ENCODE data around the gene ADAMTS2.

ADAMTS2 gene

DNA sequence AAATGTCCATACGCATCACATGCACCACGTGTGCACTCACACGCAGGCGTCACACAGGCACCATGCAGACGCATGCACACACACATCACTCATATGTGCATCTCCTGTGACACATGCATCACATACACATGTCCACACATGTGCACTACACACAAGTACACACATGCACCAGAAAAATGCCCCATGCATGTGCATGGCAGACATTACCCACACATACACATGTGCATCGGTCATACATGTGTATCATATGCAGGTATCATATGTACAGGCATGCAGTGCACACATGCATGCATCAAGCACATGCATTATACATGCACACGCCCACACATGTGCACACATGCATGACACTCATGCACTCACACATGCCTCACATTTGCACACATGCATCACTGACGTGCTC, 26.1 kb downstream of the ADAMTS2 start:
- H3K9me3 Mint-ChIP-seq, result peaks cover 0 to 4% of the 10 kb centered on the region in 2 donors
- H3K4me3 Mint-ChIP-seq, result no peak overlapping the region
- peaks cover 8 to 21% of the 10 kb centered on the region in 2 donors for H3K27me3 Mint-ChIP-seq
- no peak overlapping the region for H3K27ac Mint-ChIP-seq
- no peaks in the 10 kb centered on the region for H3K36me3 Mint-ChIP-seq
- H3K4me1 Mint-ChIP-seq, result no peaks in the 10 kb centered on the region
- DNase-seq (no peak), ATAC-seq (replicated peaks) (no peak)

DNA sequence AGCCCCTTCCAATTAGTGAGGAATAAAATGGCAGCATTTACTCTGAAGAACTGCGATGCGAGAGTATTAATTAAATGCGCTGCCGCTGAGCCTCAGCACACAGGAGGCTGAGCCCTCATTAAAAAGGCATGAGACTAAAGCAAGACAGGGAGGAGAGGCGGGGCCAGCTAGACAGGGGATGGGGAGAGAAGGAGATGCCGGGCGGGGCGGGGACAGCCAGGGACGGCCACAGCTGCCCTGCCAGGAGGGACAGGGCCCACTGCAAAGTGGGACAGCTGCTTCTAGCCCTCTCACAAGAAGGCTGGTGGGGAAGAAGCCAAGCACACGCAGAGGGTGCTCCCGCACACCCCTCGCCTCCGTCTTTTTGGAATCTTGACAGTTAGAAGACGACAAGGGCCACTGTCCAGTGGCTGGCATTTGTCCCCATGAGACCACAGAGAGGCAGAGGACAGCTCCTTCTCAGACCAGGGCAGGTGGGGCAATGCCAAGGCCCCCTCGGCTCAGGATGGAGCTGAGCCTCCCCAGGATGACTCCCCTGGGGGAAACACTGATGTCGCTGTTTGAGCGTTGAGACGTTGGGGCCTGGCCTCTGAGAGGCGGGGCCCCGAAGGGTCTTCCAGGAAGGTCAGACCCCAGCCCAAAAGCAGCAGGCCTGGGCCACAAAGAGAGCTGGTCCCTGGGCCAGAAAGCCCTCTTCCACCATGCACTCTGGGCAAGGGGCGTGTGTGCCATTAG, 26.9 kb downstream of the ADAMTS2 start:
- DNase-seq, result no peak
- ATAC-seq (replicated peaks), result no peak
- H3K4me3 Mint-ChIP-seq, result no peak overlapping the region
- peaks cover 8 to 21% of the 10 kb centered on the region in 2 donors for H3K27me3 Mint-ChIP-seq
- peaks cover 0 to 4% of the 10 kb centered on the region in 2 donors for H3K9me3 Mint-ChIP-seq
- H3K36me3 Mint-ChIP-seq, result no peaks in the 10 kb centered on the region
- no peak overlapping the region for H3K27ac Mint-ChIP-seq
- no peaks in the 10 kb centered on the region for H3K4me1 Mint-ChIP-seq

DNA sequence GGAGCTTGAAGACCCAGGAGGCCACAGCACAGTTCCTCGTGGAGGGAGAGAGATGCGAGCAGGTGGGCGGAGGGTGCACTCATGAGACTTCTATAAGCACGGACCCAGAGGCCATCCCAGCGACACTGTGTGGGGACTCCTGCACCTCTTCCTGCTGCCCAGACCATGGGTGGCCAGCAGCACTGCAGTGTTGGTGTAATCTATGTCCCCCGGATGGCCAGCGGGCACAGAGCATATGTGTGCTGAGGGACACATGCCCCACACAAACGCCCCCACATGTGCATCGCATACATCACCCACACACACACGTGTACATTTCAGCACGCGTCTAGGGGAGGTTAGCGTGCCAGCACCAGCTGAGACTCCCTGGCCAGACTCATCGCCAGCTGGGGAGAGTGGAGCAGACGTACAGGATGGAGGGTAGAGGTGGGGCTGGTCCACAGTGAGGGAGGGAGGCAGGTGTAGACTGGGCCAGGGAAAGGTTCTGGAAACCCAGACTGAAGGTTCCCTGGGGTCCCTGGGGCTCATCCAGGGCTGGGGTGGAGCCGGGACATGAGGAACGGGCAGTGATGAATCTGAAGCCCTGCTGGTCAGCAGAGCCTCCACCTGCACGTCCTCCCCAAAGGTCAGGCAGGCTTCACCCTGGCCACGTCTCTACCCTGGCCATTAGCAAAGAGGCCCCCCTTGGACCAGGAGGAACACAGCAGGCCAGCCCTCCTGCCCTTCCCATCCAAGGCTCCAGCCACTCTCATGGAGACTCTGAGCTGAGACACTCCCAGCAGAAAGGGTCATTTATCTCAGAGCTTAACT, 27.6 kb downstream of the ADAMTS2 start:
- H3K4me3 Mint-ChIP-seq, result no peak overlapping the region
- H3K4me1 Mint-ChIP-seq, result no peaks in the 10 kb centered on the region
- no peaks in the 10 kb centered on the region for H3K36me3 Mint-ChIP-seq
- peaks cover 0 to 4% of the 10 kb centered on the region in 2 donors for H3K9me3 Mint-ChIP-seq
- no peak overlapping the region for H3K27ac Mint-ChIP-seq
- no peak for ATAC-seq (replicated peaks)
- no peak for DNase-seq
- peaks cover 8 to 21% of the 10 kb centered on the region in 2 donors for H3K27me3 Mint-ChIP-seq

DNA sequence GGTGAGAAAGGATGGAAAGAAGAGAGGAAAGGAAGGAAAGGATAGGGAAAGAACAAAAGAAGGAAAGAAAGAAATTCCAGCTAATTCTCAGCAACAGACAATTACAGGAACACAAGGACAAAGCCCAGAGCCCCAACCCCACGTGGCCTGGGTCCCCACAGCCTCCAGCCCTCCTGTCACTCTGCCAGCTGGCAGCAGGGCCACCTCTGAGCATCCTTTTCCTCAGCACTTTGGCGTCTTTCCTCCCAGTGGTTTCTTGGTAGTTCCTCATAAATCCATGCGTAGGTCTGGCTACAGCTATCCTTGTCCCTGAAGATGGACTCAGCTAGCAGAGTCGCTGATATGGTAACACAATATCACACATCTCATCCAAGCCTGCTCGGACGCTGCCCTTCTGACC, 28.3 kb downstream of the ADAMTS2 start:
- Mint-ChIP-seq H3K27ac (no peak overlapping the region), H3K27me3 (peaks cover 8 to 21% of the 10 kb centered on the region in 2 donors), H3K9me3 (peaks cover 0 to 4% of the 10 kb centered on the region in 2 donors), H3K4me1 (no peaks in the 10 kb centered on the region), H3K36me3 (no peaks in the 10 kb centered on the region), H3K4me3 (no peak overlapping the region)
- no peak for DNase-seq
- ATAC-seq (replicated peaks), result no peak

DNA sequence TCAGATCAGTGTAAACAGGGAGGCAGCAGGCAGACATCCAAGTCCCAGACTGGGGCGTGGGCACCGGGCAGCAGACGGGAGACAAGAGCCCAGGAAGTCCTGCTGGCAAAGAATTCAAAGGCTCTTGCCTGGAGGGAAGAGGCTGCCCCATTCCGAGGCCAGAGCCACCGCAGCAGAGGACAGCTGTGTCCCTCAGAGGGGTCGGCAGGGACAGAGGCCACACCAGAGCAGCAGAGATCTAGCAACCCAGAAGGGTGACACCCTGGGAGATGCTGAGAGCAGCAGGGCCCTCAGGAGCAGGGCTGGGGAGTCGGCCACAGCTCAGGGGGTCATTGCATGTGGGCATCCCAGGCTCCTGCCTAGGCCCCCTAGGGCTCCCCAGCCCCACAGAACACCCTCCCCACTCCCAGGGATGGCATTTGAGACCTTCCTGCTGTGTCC, 29.1 kb downstream of the ADAMTS2 start:
- H3K27me3 Mint-ChIP-seq, result peaks cover 8 to 15% of the 10 kb centered on the region in 2 donors
- ATAC-seq (replicated peaks), result no peak
- no peak overlapping the region for H3K4me3 Mint-ChIP-seq
- peaks cover 0 to 4% of the 10 kb centered on the region in 2 donors for H3K9me3 Mint-ChIP-seq
- DNase-seq, result no peak
- no peaks in the 10 kb centered on the region for H3K36me3 Mint-ChIP-seq
- H3K27ac Mint-ChIP-seq, result no peak overlapping the region
- no peaks in the 10 kb centered on the region for H3K4me1 Mint-ChIP-seq

DNA sequence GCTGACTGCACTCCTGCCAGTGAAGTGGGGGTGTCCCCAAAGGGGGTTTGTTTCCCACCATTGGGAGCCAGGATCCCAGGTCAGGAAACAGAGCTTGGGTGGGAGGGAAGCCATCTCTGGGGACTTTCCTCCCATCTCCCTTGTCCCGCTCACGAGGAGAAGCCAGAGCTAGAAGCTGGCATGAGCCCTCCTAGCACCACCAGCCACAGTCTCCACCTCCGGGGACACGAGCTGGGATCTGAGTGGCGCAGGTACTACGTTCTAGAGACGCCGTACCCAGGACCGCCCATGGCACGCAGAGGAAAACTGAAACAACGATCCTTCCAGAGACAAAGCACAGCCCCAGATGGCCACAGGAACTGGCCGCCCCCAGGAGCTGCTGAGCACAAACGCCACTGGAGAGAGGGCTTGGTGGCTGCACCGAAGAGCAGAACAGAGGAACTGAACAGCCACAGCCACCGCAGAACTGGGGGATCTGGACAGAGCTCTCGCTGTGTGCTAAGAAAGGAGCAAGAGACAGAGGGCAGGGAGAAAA, 29.8 kb downstream of the ADAMTS2 start:
- Mint-ChIP-seq H3K36me3 (no peaks in the 10 kb centered on the region), H3K4me3 (no peak overlapping the region), H3K27me3 (peaks cover 8 to 13% of the 10 kb centered on the region in 2 donors), H3K9me3 (peaks cover 0 to 4% of the 10 kb centered on the region in 2 donors), H3K4me1 (no peaks in the 10 kb centered on the region), H3K27ac (no peak overlapping the region)
- DNase-seq (no peak), ATAC-seq (replicated peaks) (no peak)

DNA sequence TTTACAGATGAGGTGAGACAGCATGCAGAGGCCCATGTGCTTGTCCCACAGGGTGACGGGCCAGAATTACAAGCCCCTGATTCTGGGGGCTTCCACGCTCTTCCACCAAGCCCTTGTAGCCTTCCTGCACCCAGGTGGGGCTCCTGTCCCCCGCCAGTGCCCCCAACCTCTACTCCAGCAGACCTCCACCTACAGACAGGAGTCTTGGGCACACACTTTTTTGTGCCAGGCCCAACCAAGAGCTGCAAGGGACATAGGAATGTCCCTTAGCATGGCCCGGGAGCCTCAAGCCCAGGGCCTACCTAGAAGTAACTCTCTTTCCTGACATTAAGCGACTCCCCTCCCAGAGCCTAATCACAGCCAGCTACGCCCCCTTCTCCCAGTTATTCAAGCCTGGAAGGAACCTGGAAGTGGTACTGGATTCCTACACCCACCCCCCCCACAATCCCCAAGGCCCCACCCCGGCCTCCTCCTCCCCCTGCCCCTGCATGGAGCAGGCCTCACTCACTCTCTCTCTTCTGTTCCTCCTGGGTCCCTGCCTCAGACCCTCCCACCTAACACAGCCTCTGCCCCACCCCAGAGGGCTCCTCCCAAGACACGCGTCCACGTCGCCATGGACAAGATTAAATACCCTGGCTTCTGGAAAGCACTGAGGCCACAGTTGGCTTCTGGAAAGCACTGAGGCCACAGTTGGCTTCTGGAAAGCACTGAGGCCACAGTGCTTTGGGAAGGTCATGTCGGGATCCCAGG, 30.5 kb downstream of the ADAMTS2 start:
- Mint-ChIP-seq H3K4me3 (no peak overlapping the region), H3K9me3 (peaks cover 0 to 4% of the 10 kb centered on the region in 2 donors), H3K4me1 (no peaks in the 10 kb centered on the region), H3K27ac (no peak overlapping the region), H3K27me3 (peaks cover 8 to 13% of the 10 kb centered on the region in 2 donors), H3K36me3 (no peaks in the 10 kb centered on the region)
- ATAC-seq (replicated peaks), result no peak
- DNase-seq, result no peak

DNA sequence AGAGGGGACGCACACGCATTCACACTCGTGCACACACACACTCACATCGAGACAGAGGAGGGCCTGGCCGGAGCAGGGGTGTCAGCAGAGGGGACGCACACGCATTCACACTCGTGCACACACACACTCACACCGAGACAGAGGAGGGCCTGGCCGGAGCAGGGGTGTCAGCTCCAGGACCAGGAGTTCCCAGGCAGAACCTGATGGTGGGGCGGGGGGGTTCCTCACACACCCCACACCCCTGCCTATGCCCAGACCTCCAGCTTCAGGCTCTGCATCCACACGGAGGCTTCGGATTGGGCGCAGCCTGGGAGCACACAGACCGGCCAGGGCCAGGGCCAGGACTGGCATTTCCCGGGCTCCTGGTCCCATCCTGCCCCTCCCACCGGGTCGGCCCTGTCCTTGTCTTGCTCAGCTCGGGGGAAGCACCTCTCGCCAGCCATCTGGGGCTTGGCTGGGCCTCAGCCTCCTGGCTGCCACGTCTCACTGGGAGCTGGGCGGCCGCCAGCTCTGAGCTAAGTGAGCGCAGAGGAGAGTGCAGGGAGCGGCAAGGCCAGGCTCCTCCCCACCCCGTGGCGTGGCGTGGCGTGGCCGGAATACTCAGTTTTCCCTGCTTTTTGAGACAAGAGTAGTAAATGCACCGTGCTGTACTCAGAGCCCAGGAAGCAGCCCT, 31.3 kb downstream of the ADAMTS2 start:
- no peak overlapping the region for H3K27ac Mint-ChIP-seq
- H3K4me3 Mint-ChIP-seq, result no peak overlapping the region
- peaks cover 0 to 4% of the 10 kb centered on the region in 2 donors for H3K9me3 Mint-ChIP-seq
- ATAC-seq (replicated peaks) (no peak), DNase-seq (no peak)
- H3K27me3 Mint-ChIP-seq, result peaks cover 8 to 12% of the 10 kb centered on the region in 2 donors
- H3K36me3 Mint-ChIP-seq, result no peaks in the 10 kb centered on the region
- H3K4me1 Mint-ChIP-seq, result no peaks in the 10 kb centered on the region

DNA sequence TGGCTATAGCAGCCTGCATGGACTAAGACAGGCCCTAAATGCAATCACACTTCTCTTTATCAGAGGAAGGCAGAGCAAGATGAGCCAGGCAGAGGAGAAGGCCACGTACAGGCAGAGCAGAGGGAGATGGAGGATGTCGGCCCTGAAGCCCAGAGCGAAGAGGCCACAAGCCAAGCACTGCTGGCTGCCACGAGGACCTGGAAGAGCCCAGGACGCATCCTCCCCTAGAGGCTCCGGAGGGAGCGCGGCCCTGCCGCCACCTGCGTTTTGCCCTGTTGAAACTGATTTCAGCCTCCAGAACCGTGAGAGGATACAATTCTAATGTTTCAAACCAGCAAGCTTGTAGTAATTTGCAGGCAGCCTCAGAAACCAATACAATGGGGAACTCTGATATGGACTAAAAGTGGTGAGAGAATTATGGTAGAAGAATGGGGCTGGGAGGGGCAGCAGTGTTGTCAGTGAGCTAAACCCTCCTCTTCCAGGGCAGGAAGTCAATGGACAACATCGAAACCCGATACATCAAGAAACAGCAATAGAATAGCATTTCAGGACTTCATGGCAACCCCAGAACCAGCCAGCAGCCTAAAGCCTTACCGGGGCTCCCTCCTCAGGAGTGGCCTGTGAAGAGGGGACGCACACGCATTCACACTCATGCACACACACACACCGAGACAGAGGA, 32.6 kb downstream of the ADAMTS2 start:
- Mint-ChIP-seq H3K9me3 (peaks cover 2 to 4% of the 10 kb centered on the region in 2 donors), H3K4me1 (no peaks in the 10 kb centered on the region), H3K27ac (no peak overlapping the region), H3K36me3 (no peaks in the 10 kb centered on the region), H3K27me3 (peaks cover 8 to 9% of the 10 kb centered on the region in 2 donors), H3K4me3 (no peak overlapping the region)
- DNase-seq, result no peak
- ATAC-seq (replicated peaks), result no peak

DNA sequence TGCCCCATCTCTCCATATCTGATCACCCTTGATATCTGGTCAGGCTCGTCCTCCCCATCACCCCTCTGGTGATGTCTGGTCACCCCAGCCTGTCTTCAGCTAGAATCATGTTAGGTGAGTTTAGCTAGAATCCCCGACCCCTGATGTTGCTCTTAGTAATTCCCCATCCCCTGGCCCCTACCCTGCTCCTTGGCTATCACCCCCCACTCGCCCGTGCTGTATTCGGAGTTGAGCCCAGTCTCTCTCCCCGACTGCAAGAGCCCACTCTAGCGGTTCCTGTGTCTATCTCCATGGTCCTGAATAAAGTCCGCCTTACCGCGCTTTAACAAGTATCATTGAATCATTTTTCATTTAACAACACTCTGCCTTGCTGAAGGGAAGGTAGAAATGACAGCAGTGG, 33.7 kb downstream of the ADAMTS2 start:
- H3K27me3 Mint-ChIP-seq, result peaks cover 8 to 9% of the 10 kb centered on the region in 2 donors
- H3K4me3 Mint-ChIP-seq, result no peak overlapping the region
- H3K4me1 Mint-ChIP-seq, result no peaks in the 10 kb centered on the region
- peaks cover 7% of the 10 kb centered on the region in 2 donors for H3K9me3 Mint-ChIP-seq
- no peak overlapping the region for H3K27ac Mint-ChIP-seq
- DNase-seq (no peak), ATAC-seq (replicated peaks) (no peak)
- H3K36me3 Mint-ChIP-seq, result no peaks in the 10 kb centered on the region

DNA sequence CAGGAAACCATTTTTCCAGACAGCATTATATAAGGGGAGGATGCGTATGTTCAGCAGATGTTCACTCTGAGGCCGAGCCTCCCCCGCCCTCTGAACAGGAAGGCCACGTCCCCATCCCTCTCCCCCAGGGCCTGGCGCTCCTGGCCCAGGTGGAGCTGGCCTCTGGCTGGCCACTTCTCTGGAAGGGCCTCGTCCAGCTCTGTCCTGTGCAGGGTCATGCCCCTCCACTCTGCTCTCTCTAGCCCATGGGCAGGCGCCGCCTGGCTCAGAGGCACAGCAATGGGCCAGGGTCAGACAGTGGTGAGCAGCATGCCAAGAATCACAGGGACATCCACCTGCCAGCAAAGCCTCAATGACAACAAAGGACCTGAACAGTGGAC, 34.2 kb downstream of the ADAMTS2 start:
- Mint-ChIP-seq H3K27ac (no peak overlapping the region), H3K4me1 (no peaks in the 10 kb centered on the region), H3K36me3 (no peaks in the 10 kb centered on the region), H3K9me3 (peaks cover 7 to 12% of the 10 kb centered on the region in 2 donors), H3K4me3 (no peak overlapping the region), H3K27me3 (peaks cover 7 to 9% of the 10 kb centered on the region in 2 donors)
- no peak for DNase-seq
- no peak for ATAC-seq (replicated peaks)

DNA sequence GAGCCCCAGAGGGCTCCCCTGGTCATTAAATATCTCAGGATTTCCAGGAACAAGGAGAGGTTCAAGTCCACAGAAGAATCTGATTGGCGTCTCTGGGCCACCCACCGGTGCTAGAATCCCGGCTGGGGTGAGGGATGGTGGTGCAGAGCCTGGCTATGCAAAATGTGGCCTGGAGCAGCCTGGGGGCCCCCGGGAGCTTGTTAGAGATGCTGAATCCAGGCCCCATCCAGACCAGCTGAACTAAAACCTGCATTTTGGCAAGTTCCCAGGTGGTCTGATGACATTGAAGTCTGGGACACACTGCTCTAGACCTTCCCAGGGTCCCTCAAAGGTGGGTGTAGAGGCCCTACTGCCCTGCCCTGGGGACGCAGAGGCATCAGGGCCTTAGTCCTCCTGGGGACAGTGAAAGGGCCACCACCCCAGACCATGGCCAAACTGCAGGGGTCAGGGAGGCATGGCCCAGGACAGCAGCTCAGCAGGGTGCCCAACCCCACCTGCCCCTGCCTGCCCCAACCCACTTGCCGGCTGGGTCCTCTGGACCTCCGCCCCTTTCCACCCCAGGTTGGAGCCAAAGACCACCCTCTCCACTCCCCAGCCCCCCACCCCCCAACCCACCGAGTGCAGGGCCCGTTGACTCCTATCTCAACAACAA, 34.7 kb downstream of the ADAMTS2 start:
- DNase-seq, result no peak
- ATAC-seq (replicated peaks), result no peak
- H3K4me1 Mint-ChIP-seq, result no peaks in the 10 kb centered on the region

DNA sequence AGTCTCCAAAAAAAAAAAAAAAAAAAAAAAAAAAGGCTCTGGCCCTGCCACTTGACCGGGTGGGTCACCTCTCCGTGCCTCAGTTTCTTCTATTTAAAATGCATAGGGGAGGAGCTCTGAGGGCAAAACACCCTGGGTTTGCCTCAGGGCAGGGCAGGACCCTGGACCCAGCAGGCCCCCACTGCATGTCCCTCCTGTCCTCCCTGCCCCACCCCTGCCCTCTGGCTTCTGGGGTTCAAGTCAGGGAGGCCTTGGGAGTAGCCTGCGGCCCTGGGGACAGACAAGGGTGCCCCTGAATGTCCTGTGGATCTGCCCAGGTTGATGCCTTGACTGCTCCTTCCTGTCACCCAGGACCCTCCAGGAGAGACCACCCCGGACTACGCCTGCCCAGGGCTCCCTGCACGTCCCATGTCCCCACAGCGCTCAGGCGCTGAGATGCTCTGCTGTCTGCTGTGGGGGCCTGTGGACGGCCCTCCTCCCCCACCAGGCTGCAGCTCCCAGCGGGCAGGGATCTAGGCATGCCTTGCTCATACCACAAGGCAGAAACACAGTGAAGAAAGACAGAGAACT, 35.4 kb downstream of the ADAMTS2 start:
- DNase-seq, result no peak
- no peak overlapping the region for H3K27ac Mint-ChIP-seq
- H3K36me3 Mint-ChIP-seq, result no peaks in the 10 kb centered on the region
- peaks cover 0 to 4% of the 10 kb centered on the region in 2 donors for H3K27me3 Mint-ChIP-seq
- H3K4me3 Mint-ChIP-seq, result no peak overlapping the region
- H3K9me3 Mint-ChIP-seq, result peaks cover 10 to 22% of the 10 kb centered on the region in 2 donors
- ATAC-seq (replicated peaks), result no peak
- H3K4me1 Mint-ChIP-seq, result no peaks in the 10 kb centered on the region

More for the DNA sequence above, 34.7 kb downstream of the ADAMTS2 start:
- H3K4me3 Mint-ChIP-seq, result no peak overlapping the region
- no peaks in the 10 kb centered on the region for H3K36me3 Mint-ChIP-seq
- H3K9me3 Mint-ChIP-seq, result peaks cover 6 to 15% of the 10 kb centered on the region in 2 donors
- H3K27ac Mint-ChIP-seq, result no peak overlapping the region
- H3K27me3 Mint-ChIP-seq, result peaks cover 2 to 4% of the 10 kb centered on the region in 2 donors
